ENCODE data around the gene CACNB4.

GRCh38 chr2:151931030-151931611, 167.7 kb downstream of the CACNB4 start:
- TF ChIP-seq CTCF (IDR thresholded peaks at IDR 0.05) (no peak), EP300 (IDR thresholded peaks at IDR 0.05) (no peak)

All from tibial nerve (tissue), 4 donors.